ENCODE data around the gene GPBAR1. TPM values are rescaled to one million over a fixed set of nuclear protein-coding genes. Genes with fewer than 3 reads are reported as not detected.

Gene GPBAR1
- total and polyA plus RNA-seq, 2 of the 8 experiments (the other 6 are each of a cell fraction or from before 2014, with no cell fraction given) = 0.32 to 0.59 TPM

GRCh38 chr2:218307415-218308090 is 46.7 kb downstream of the GPBAR1 start:
- H2AK5ac ChIP-seq (ENCODE audit: low read depth, low read length) = no peak overlapping the region
- no peaks in the 10 kb centered on the region for H4K20me1 ChIP-seq (replicated peaks in 1 of 2; ENCODE audit: control insufficient read depth in 1 of 2, insufficient read depth in 2 of 2, low read length in 2 of 2)
- no peak overlapping the region for H3K27ac ChIP-seq (ENCODE audit: low read depth, low read length)
- H4K91ac ChIP-seq (replicated peaks; ENCODE audit: insufficient read length, low read length) = no peak overlapping the region
- no peak for FAIRE-seq
- H3K4ac ChIP-seq (replicated peaks; ENCODE audit: insufficient read length, low read depth, low read length) = no peak overlapping the region
- no peak overlapping the region for H4K8ac ChIP-seq (ENCODE audit: extremely low read depth, insufficient read depth, low read length)
- H2BK20ac ChIP-seq (ENCODE audit: low read length) = no peak overlapping the region
- no peak overlapping the region for H3K4me2 ChIP-seq (ENCODE audit: insufficient read depth in 1 of 2, low read depth in 2 of 2, low read length in 2 of 2)
- no peak overlapping the region for H4K5ac ChIP-seq (ENCODE audit: insufficient read length, low read depth, low read length)
- CTCF ChIA-PET (ENCODE audit: partially characterized antibody) = interaction anchor here (0.9 to 7.6 kb wide), 9 partner anchors 8 to 87 kb away, joined by 3 to 96 read pairs (median 4); partner anchors contain the start of genes CATIP and TMBIM1
- H2BK5ac ChIP-seq (ENCODE audit: low read depth, low read length) = no peak overlapping the region
- no peak overlapping the region for H3K23ac ChIP-seq (ENCODE audit: insufficient read length)
- H3K4me3 ChIP-seq (ENCODE audit: extremely low read depth in 1 of 4, insufficient read depth in 2 of 4, low read depth in 3 of 4, low read length in 4 of 4) = no peak overlapping the region
- H2BK12ac ChIP-seq (ENCODE audit: low read depth, low read length) = no peak overlapping the region
- POLR2A ChIA-PET (ENCODE audit: partially characterized antibody) = interaction anchor here (1.2 kb wide), 1 partner anchor 15 kb away, joined by 3 read pairs; no protein-coding TSS in a partner anchor
- no peak for DNase-seq (ENCODE audit: low read depth in 1 of 2, low spot score in 2 of 2)
- no peaks in the 10 kb centered on the region for H3K4me1 ChIP-seq (replicated peaks in 1 of 4; ENCODE audit: control insufficient read depth in 3 of 4, insufficient read depth in 4 of 4, low read length in 3 of 4)
- no peak overlapping the region for H3K9ac ChIP-seq (replicated peaks in 1 of 4; ENCODE audit: extremely low read depth in 1 of 4, low read depth in 3 of 4, low read length in 3 of 4)
- no peaks in the 10 kb centered on the region for H3K36me3 ChIP-seq (ENCODE audit: control insufficient read depth in 2 of 4, insufficient read depth in 4 of 4, low read length in 3 of 4)
- H3K79me1 ChIP-seq (ENCODE audit: low read depth, low read length) = no peaks in the 10 kb centered on the region
- no peaks in the 10 kb centered on the region for H3K23me2 ChIP-seq (ENCODE audit: low read depth, low read length)
- H2BK120ac ChIP-seq (replicated peaks; ENCODE audit: low read depth, low read length) = no peak overlapping the region
- H3K14ac ChIP-seq (ENCODE audit: insufficient read length) = no peak overlapping the region
- H2BK15ac ChIP-seq (ENCODE audit: low read length) = no peak overlapping the region
- no peak overlapping the region for H3K56ac ChIP-seq (replicated peaks; ENCODE audit: insufficient read length, low read depth, low read length)
- H3K9me3 ChIP-seq (ENCODE audit: insufficient read depth in 2 of 2, low read depth in 1 of 2, low read length in 1 of 2) = no peaks in the 10 kb centered on the region
- no peak overlapping the region for H3K18ac ChIP-seq (ENCODE audit: extremely low read depth, low read length)
- no peak overlapping the region for H2AFZ ChIP-seq (ENCODE audit: low read length)
- H3K27me3 ChIP-seq (replicated peaks in 1 of 4; ENCODE audit: control insufficient read depth in 3 of 4, extremely low read depth in 1 of 4, insufficient read depth in 3 of 4, low read length in 3 of 4) = no peaks in the 10 kb centered on the region
- WGBS, 2 experiments (ENCODE audit: extremely low coverage in 1 of 2, insufficient coverage in 1 of 2, insufficient read length in 1 of 2, insufficient replicate concordance in 2 of 2, low coverage in 1 of 2, low lambda C conversion rate in 2 of 2, missing lambda C conversion rate in 1 of 2) = 96% methylated on average over 6 of the region's 6 CpGs; no CpG with 5 or more reads in 1 of the 2 experiments
- H3K79me2 ChIP-seq (ENCODE audit: control insufficient read depth in 1 of 2, insufficient read depth in 2 of 2, low read length in 2 of 2) = no peaks in the 10 kb centered on the region
- TF ChIP-seq KDM4A (IDR thresholded peaks at IDR 0.05; ENCODE audit: low read depth, low read length, severe bottlenecking) = no peak
- no peak for TF ChIP-seq EP300 (IDR thresholded peaks at IDR 0.05; ENCODE audit: borderline replicate concordance in 1 of 2, low read depth in 2 of 2, low read length in 2 of 2)
- TF ChIP-seq EGR1 (IDR thresholded peaks at IDR 0.05; ENCODE audit: borderline replicate concordance, low read depth, low read length) = no peak
- no peak for TF ChIP-seq PHF8 (conservative IDR thresholded peaks at IDR 0.05; ENCODE audit: low read depth, low read length)
- no peak for TF ChIP-seq TAF1 (IDR thresholded peaks at IDR 0.05; ENCODE audit: low read depth, low read length)
- no peak for TF ChIP-seq RXRA (IDR thresholded peaks at IDR 0.05; ENCODE audit: insufficient read depth, low read depth, low read length)
- TF ChIP-seq CEBPB (IDR thresholded peaks at IDR 0.05; ENCODE audit: low read depth, low read length) = no peak
- TF ChIP-seq ATF2 (IDR thresholded peaks at IDR 0.05; ENCODE audit: low read length) = no peak
- TF ChIP-seq TEAD4 (IDR thresholded peaks at IDR 0.05; ENCODE audit: low read depth, low read length) = no peak
- no peak for TF ChIP-seq RFX5 (IDR thresholded peaks at IDR 0.05; ENCODE audit: borderline replicate concordance, low read depth, low read length)
- no peak for TF ChIP-seq SIRT6 (IDR thresholded peaks at IDR 0.05; ENCODE audit: low read length)
- TF ChIP-seq HDAC6 (IDR thresholded peaks at IDR 0.05; ENCODE audit: low read depth, low read length) = no peak
